SJSA1 (cell line): ENCODE measurements around the gene TSPAN4. TPM values are rescaled to one million over a fixed set of nuclear protein-coding genes. Genes with fewer than 3 reads are reported as not detected.

Experiments
- DNase-seq, 2 experiments: peaks; one replicate each; pipeline ENCODE4 v3.0.0-alpha.2; 2015 to 2020; ENCODE audit warnings: low spot score in 2 of 2, low read depth in 1 of 2
- H3K27ac ChIP-seq: fragments of 250-450 bp; sonication (Bioruptor Pico); 2 replicates; pipeline ENCODE4 v1.5.1; 2020; ENCODE audit warnings: mild to moderate bottlenecking, moderate library complexity
- H3K27me3 ChIP-seq: fragments of 250-450 bp; sonication (Bioruptor Pico); replicated peaks from 2 replicates; pipeline ENCODE4 v1.5.1; 2020; ENCODE audit warnings: mild to moderate bottlenecking, moderate library complexity
- H3K36me3 ChIP-seq: fragments of 250-450 bp; sonication (Bioruptor Pico); 2 replicates; pipeline ENCODE4 v1.5.1; 2020; ENCODE audit warnings: mild to moderate bottlenecking
- H3K4me1 ChIP-seq: fragments of 250-450 bp; sonication (Bioruptor Pico); replicated peaks from 2 replicates; pipeline ENCODE4 v1.6.1; 2021; ENCODE audit warnings: mild to moderate bottlenecking
- H3K4me3 ChIP-seq: fragments of 250-450 bp; sonication (Bioruptor Pico); 2 replicates; pipeline ENCODE4 v1.5.1; 2020; ENCODE audit warnings: mild to moderate bottlenecking
- H3K9me3 ChIP-seq: fragments of 250-450 bp; sonication (Bioruptor Pico); replicated peaks from 2 replicates; pipeline ENCODE4 v1.5.1; 2020; ENCODE audit warnings: mild to moderate bottlenecking
- total RNA-seq: library from RNA; depleted of rRNA; stranded (reverse); fragments of >200 nt; shearing (Covaris generic); gene quantifications from 2 replicates; pipeline ENCODE4 v1.2.3, GENCODE V29; 2014

The TSPAN4 gene
- total RNA-seq, 1 experiment from 2014 or later, result 62.5 TPM

DNA sequence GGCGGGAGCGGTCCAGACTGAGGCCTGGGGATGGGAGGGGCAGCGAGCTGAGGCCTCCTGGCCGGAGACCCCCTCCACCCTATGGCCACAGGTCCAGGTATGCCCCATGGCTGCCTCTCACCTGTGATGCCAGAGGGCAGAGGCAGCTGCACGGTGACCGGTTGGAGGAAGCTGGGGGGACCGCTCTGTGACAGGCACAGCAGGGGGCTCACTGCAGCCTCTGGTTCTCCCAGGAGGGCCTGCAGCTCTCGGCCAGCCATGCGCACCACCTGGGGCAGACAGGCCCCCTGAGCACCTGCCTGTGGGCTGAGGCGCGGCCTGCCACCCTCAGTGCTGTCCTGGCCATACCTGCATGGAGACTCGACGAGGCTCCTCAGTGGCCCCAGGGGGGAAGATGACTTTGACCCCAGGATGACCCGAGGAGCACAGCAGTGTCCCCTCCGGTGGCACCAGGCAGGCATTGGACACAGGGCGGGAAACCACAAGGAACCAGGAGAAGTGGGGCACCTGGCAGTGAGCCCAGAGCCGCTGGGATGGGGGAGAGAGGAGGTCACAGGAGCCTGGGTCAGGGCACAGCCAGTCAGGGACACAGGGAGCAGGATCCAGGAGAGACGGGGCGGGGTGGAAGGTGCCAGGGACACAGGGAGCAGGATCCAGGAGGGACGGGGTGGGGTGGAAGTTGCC lies 41.4 kb upstream of the TSPAN4 start:
- no peak overlapping the region for H3K27ac ChIP-seq
- H3K4me1 ChIP-seq, result peaks cover 31% of the 10 kb centered on the region
- no peaks in the 10 kb centered on the region for H3K9me3 ChIP-seq
- no peak for DNase-seq
- H3K4me3 ChIP-seq, result no peak overlapping the region
- H3K36me3 ChIP-seq, result no peaks in the 10 kb centered on the region
- H3K27me3 ChIP-seq, result no peaks in the 10 kb centered on the region

DNA sequence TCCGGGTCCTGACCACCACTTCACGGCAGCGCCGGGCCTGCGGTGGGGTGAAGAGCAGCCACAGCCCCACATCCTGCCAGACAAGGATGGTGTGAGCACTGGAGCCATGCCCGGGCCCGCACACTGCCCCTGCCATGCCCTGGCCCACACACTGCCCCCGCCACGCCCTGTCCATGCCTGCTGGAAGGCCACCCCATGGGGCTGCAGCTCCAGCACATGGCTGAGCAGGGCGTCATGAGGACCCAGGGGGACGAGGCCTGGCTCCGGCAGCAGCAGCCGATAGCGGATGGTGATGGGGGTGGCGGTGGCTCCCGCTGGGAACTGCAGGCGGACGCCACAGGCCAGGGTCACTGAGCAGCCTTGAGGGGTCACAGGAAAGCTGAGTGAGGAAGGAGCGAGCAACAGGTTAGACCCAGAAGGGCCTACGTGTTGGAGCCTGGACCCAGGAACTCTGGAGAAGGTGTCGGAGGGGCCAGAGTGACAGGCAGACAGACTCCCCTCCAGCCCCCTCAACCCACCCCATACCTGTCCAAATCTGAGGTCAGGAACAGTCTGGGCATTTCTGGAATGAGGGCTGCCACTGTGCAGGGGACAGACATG lies 40.5 kb upstream of the TSPAN4 start:
- DNase-seq, result no peak
- Histone ChIP-seq H3K4me1 (peaks cover 22% of the 10 kb centered on the region), H3K4me3 (no peak overlapping the region), H3K36me3 (no peaks in the 10 kb centered on the region), H3K27me3 (no peaks in the 10 kb centered on the region), H3K27ac (no peak overlapping the region), H3K9me3 (no peaks in the 10 kb centered on the region)

DNA sequence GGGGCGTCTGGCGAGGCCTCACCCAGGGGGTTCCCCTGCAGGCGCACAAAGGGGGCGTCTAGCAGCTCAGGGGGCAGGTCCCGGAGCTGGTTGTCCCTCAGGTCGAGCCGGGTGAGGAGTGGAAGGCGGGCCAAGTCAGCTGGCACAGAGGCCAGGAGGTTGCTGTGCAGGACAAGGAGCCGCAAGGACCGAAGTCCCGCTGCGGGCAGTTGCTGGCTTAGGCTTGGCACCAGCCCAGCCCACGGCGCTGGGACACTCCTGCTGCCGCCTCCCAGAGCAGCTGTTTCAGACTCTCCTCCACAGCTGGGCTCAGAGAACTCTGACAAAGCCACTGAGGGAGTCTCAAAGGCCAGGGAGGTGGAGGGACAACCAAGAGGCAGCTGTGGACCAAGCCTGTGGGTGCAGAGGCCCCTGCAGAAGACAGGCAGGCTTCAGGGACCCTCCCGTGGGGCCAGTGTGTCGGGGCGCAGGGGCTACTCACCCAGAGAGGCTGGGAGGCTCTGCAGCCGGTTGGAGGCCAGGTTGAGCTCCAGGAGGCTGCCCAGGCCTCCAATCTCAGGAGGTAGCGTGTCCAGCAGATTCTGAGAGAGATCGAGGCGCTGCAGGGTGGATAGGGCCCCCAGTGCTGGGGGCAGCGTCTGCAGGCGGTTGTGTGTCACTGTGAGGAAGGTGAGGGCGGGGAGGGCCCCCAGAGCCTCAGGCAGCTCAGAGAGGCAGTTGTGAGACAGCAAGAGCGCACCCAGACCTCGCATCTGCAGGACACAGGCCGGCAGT lies 39.8 kb upstream of the TSPAN4 start:
- no peak overlapping the region for H3K27ac ChIP-seq
- peaks cover 16% of the 10 kb centered on the region for H3K4me1 ChIP-seq
- no peaks in the 10 kb centered on the region for H3K27me3 ChIP-seq
- DNase-seq, result no peak
- no peaks in the 10 kb centered on the region for H3K36me3 ChIP-seq
- H3K4me3 ChIP-seq, result no peak overlapping the region
- no peaks in the 10 kb centered on the region for H3K9me3 ChIP-seq

DNA sequence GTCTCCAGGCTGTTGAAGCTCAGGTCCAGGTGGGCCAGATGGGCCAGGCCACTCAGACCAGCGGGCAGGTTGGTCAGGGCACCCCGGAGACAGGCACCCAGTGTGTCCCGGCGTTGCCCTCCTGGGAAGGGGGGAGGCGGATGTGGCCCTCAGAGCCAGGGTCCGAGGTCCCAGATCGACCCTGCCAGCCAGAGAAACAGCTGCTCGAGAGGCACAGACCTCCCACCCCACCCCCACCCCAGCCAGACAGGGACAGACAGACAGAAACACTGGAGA lies 39.2 kb upstream of the TSPAN4 start:
- Histone ChIP-seq H3K4me3 (no peak overlapping the region), H3K27me3 (no peaks in the 10 kb centered on the region), H3K4me1 (peaks cover 17% of the 10 kb centered on the region), H3K27ac (no peak overlapping the region), H3K9me3 (no peaks in the 10 kb centered on the region), H3K36me3 (no peaks in the 10 kb centered on the region)
- DNase-seq, result no peak

DNA sequence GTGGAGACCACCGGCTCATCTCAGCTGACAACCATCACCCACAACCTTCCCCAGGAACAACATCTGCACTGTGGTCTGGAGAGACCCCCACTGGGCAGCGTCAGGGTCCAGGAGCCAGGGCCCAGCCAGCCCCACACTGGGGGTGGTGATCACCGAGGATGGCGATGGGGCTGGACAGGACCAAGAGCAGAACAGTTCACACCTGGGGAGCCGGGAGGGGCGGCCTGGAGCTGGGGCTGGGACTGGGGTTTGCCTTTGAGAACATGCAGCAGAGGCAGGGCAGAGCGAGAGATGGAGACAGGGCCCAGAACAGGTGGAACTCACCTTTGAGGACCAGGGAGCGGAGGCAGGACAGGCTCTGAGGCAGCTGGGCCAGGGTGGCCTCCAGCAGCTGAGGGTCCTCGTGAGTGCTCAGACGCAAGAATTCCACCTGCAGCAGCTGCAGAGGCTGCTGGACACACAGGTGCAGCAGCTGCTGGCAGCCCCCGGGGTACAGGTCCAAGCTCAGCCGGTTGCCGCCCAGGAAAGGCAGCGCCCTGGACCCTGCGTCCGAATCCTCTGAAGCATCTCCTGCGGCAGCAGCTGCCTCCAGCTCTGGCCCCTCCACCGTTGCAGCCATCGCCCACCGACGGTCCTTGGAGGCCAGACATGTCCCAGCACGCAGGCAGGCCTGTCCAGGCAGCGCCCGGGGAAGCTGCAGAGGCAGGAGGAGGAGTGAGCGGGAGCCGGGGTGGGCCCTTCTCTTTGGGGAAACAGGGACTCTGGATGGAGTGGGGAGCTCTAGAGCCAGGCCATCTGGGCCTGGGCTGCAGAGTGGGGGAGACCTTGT lies 38.7 kb upstream of the TSPAN4 start:
- Histone ChIP-seq H3K4me1 (peaks cover 22% of the 10 kb centered on the region; the same call in 1 of the 2 replicates), H3K27ac (no peak overlapping the region), H3K4me3 (no peak overlapping the region)

DNA sequence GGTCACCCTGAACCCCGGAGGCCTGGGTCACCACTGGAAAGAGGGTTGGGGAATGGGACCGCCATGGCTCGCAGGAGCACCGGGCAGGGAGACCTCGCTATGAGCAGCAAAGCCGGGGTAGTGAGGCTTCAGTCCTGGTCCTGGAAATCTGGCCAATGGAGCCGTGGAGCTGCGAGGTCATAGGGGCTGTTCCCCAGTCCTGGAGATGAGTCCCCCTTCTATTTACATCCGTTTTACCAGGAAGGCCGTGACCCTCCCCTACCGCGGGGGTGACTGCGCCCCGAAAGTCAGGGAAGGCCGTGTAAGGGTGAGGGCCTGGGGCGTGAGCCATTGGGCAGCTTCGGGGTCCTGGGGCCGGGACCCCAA lies 38.1 kb upstream of the TSPAN4 start:
- no peak for DNase-seq
- H3K36me3 ChIP-seq, result peaks cover 6% of the 10 kb centered on the region; the same call in 1 of the 2 replicates
- peaks cover 24% of the 10 kb centered on the region; the same call in 1 of the 2 replicates for H3K4me1 ChIP-seq
- H3K27me3 ChIP-seq, result no peaks in the 10 kb centered on the region
- H3K9me3 ChIP-seq, result no peaks in the 10 kb centered on the region
- H3K4me3 ChIP-seq, result peak overlapping the region; percentile 45
- no peak overlapping the region for H3K27ac ChIP-seq

More for the DNA sequence above, 38.7 kb upstream of the TSPAN4 start:
- H3K36me3 ChIP-seq, result peaks cover under 1% of the 10 kb centered on the region; the same call in 1 of the 2 replicates
- H3K9me3 ChIP-seq, result no peaks in the 10 kb centered on the region
- no peaks in the 10 kb centered on the region for H3K27me3 ChIP-seq
- no peak for DNase-seq

DNA sequence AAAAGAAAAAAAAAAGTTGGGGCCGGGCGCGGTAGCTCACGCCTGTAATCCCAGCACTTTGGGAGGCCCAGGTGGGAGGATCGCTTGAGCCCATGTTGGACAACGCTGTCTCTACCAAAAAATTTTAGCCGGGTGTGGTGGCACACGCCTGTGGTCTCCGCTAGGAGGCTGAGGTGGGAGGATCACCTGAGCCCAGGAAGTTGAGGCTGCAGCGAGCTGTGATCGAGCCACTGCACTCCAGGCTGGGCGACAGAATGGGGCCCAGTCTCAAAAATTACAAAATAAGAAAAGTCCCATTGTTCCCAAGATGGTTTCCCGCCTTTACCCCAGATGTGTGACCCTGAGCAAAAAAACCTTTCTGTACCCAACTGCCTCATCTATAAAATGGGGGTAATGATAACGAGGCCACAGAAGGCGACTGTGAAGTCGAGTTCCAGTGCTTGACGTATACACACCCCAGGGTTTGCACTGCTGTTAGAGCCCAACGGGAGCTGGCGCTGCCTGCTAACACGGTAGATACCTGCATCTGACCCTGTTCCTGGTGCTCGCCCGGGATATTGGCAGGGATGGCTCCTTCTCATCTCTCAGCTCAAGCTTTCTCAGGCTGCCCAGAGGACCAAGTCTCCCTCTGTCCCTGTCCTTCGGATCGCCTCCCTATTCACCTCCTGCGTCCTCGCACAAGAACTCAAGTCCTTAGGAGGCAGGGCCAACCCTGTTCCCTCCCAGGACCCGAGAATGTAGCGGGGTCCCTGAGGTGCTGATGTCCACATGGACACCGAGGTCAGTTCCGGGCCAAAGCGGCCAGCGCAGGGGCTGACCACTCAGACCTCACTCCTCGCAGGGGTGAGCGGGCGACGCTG lies 34.0 kb upstream of the TSPAN4 start:
- Histone ChIP-seq H3K4me1 (peaks cover 24% of the 10 kb centered on the region), H3K27me3 (no peaks in the 10 kb centered on the region), H3K4me3 (peak overlapping the region; percentile 88), H3K36me3 (peaks cover 41% of the 10 kb centered on the region), H3K27ac (peak overlapping the region; percentile 100), H3K9me3 (no peaks in the 10 kb centered on the region)
- peak in 1 of 2 experiments; percentile 81 for DNase-seq

DNA sequence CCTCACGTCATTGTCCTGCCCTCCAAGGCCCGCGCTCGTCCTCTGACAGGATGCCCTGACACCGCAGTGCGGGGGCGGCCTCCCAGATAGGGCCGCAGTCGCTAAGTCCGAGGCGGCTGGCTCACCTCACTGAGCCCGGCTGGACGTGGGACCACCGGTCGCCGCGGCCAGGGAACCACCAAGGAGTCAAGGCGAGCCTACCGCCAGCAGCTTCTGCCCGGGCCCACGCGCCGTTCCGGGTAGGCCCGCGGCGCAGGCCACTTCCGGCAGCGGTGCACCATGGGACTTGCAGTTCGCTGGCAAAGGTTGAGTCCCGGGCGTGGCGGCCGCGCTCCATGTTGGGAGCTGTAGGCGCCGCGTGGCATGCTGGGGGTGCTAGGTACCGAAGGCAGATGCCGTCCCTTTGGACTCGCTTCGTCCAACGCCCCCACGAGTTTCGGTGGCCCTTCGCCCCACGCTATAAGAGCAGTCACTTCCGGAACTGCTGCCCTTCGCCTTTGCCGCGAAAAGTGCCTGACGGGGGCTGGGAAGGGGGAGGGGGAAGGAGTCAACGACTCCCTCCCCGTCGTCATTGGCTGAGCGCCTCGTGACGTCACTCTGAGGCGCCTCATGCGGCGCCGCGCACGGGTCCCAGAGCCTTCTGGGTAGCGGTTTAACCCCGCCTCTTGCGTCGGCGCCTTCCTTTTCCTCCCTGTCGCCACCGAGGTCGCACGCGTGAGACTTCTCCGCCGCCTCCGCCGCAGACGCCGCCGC lies 33.2 kb upstream of the TSPAN4 start, which contains the start of gene RPLP2:
TSS of gene RPLP2 (plus strand) at position 681 of the 753 bp plus-strand sequence. CDS start 268 bp downstream, outside the sequence.
- H3K27me3 ChIP-seq, result no peaks in the 10 kb centered on the region

DNA sequence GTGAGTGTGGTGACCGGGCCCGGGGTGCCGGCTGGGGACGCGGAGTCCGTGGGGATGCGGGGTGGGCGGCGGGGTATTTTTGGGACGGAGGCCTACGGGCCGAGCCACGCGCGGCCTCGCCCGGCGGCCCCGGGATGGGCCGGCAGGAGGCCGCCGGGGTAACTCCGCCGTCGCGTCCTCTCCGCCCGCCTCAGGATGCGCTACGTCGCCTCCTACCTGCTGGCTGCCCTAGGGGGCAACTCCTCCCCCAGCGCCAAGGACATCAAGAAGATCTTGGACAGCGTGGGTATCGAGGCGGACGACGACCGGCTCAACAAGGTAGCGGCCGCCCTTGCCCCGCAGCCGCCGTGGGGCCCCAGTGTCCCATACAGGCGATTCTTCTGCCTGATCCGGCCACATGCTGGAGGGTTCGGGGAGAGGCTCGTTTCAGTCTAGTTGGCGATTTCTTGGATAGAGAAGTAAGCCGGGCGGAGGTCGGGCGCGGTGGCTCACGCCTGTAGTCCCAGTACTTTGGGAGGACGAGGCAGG lies 32.5 kb upstream of the TSPAN4 start:
- Histone ChIP-seq H3K27me3 (no peaks in the 10 kb centered on the region), H3K4me3 (peak overlapping the region; percentile 88), H3K36me3 (peaks cover 42% of the 10 kb centered on the region), H3K4me1 (peaks cover 17% of the 10 kb centered on the region), H3K27ac (peak overlapping the region; percentile 100), H3K9me3 (no peaks in the 10 kb centered on the region)
- no peak for DNase-seq

More for the DNA sequence above, 33.2 kb upstream of the TSPAN4 start, which contains the start of gene RPLP2:
- H3K4me3 ChIP-seq, result peak within 1 kb of the TSS; percentile 88
- H3K4me1 ChIP-seq, result peaks cover 20% of the 10 kb centered on the region
- peaks cover 42% of the 10 kb centered on the region for H3K36me3 ChIP-seq
- no peaks in the 10 kb centered on the region for H3K9me3 ChIP-seq
- DNase-seq, result peak; percentile 92 to 97
- H3K27ac ChIP-seq, result peak within 1 kb of the TSS; percentile 100

DNA sequence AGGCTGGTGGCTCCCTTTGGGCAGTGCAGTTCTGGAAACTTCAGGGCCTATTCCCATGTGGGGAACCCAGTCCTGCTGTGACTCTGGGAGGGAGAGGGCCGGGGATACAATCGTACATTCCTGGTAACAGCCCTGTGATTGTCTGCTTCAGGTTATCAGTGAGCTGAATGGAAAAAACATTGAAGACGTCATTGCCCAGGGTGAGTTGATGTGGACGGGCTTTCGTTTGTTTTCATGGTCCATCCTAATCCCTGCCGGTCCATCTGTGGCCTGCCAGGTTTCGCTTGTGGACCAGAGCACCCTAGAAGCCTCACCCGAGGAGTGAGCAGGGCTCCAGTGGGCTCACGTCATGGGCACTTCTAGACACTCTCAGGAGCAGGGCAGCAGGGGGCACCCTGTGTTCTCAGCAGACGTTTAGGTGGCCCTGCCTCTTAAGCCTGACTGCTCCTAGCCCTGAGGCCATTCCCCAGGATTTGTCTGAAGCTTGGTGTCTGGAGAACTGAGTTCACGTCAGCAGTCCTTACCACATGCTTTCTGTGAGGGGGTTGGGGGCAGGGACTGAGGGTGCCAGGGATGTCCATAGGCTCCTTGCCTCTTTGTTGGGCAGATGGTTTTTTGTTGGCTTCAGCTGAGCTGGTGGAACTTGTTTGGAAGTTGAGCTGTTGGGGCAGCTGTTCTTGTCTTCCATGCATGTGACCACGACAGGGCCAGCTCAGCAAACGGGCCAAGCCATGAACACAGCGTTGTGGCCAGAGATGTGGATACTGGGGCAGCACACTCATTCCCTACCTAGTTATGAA lies 31.0 kb upstream of the TSPAN4 start:
- Histone ChIP-seq H3K36me3 (peaks cover 42% of the 10 kb centered on the region), H3K9me3 (no peaks in the 10 kb centered on the region), H3K4me1 (peaks cover 12% of the 10 kb centered on the region; the same call in 1 of the 2 replicates), H3K4me3 (peak overlapping the region; percentile 88; the same call in 1 of the 2 replicates), H3K27me3 (no peaks in the 10 kb centered on the region), H3K27ac (no peak overlapping the region)
- DNase-seq, result no peak

DNA sequence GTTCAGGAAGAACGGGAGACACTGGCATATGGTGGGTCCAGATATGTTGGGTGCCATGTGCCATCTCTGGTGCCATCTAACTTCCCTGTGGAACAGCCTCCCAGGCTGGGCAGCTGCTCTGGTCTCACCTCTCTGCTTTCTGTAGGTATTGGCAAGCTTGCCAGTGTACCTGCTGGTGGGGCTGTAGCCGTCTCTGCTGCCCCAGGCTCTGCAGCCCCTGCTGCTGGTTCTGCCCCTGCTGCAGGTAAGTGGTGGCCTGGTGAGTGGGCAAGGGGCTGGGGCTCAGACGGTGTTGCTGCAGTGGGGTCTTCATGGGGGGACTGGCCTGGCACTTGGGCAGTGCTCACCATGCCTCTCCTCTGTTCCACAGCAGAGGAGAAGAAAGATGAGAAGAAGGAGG lies 30.3 kb upstream of the TSPAN4 start:
- peaks cover 12% of the 10 kb centered on the region; the same call in 1 of the 2 replicates for H3K4me1 ChIP-seq
- DNase-seq, result no peak
- H3K27ac ChIP-seq, result no peak overlapping the region
- no peak overlapping the region for H3K4me3 ChIP-seq
- H3K9me3 ChIP-seq, result no peaks in the 10 kb centered on the region
- no peaks in the 10 kb centered on the region for H3K27me3 ChIP-seq
- H3K36me3 ChIP-seq, result peaks cover 42% of the 10 kb centered on the region
